Thyroid gland (tissue), 4 donors: Measurements from ENCODE around the gene IL20RB.

Source experiments
- POLR2A ChIP-seq, 2 donors: fragments of 450-650 bp; IDR thresholded peaks; one replicate each; pipeline ENCODE4 v1.6.1; 2017; ENCODE audit warnings: antibody characterized with exemption in 2 of 2, mild to moderate bottlenecking in 2 of 2, moderate library complexity in 1 of 2
- TF ChIP-seq, protein P1 (sequence below), 6 experiments: fragments of 200-600 bp in 3 of 6; fragments of 450-650 bp in 3 of 6; sonication (generic) in 3 of 6; IDR thresholded peaks; one replicate each; pipeline ENCODE4 v1.5.1; 2016 to 2019; ENCODE audit warnings: antibody characterized with exemption in 6 of 6, mild to moderate bottlenecking in 2 of 6, inconsistent platforms in 1 of 6, moderate library complexity in 1 of 6

DNA sequence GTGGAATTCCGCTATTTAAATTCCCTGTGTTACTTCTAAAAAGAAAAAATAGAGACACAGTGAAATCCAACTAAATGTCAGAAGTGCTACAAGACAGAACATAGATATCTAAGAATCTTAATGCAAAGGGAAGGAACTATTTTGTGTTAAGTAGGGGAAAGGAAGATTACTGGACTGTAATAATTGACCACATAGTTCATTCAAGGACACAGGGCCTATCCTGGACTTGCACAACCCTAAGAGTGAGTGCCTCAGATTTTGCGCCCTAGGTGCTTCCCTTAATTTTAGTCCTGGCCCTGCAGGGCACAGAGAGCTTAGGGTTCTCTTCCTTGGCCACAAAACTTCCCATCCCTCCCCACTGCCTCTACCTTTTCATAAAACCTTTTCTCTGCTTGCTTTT, 3.5 kb upstream of the IL20RB start:
- TF ChIP-seq, protein P1, sequence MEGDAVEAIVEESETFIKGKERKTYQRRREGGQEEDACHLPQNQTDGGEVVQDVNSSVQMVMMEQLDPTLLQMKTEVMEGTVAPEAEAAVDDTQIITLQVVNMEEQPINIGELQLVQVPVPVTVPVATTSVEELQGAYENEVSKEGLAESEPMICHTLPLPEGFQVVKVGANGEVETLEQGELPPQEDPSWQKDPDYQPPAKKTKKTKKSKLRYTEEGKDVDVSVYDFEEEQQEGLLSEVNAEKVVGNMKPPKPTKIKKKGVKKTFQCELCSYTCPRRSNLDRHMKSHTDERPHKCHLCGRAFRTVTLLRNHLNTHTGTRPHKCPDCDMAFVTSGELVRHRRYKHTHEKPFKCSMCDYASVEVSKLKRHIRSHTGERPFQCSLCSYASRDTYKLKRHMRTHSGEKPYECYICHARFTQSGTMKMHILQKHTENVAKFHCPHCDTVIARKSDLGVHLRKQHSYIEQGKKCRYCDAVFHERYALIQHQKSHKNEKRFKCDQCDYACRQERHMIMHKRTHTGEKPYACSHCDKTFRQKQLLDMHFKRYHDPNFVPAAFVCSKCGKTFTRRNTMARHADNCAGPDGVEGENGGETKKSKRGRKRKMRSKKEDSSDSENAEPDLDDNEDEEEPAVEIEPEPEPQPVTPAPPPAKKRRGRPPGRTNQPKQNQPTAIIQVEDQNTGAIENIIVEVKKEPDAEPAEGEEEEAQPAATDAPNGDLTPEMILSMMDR (IDR thresholded peaks at IDR 0.05), result no peak
- no peak for TF ChIP-seq POLR2A (IDR thresholded peaks at IDR 0.05)
